ENCODE results near the gene SNX20.

GRCh38 chr16:50719401-50720337 is 38.6 kb upstream of the SNX20 start:
- TF ChIP-seq TEAD4 (IDR thresholded peaks at IDR 0.05), result no peak
- TF ChIP-seq TAF1 (IDR thresholded peaks at IDR 0.05; ENCODE audit: low read depth), result no peak
- TF ChIP-seq REST (IDR thresholded peaks at IDR 0.05; ENCODE audit: low read depth), result no peak
- TF ChIP-seq ZBTB7A (IDR thresholded peaks at IDR 0.05; ENCODE audit: low read depth), result no peak
- TF ChIP-seq YY1 (IDR thresholded peaks at IDR 0.05; ENCODE audit: low read depth), result no peak
- TF ChIP-seq MAX (IDR thresholded peaks at IDR 0.05), result no peak
- TF ChIP-seq TCF12 (IDR thresholded peaks at IDR 0.05; ENCODE audit: low read depth), result no peak
- no peak for TF ChIP-seq EP300 (IDR thresholded peaks at IDR 0.05; ENCODE audit: borderline replicate concordance)
- TF ChIP-seq NFIC (IDR thresholded peaks at IDR 0.05), result no peak
- no peak for TF ChIP-seq CREB1 (IDR thresholded peaks at IDR 0.05; ENCODE audit: low read depth)
- TF ChIP-seq EGR1 (IDR thresholded peaks at IDR 0.05), result no peak
- TF ChIP-seq CEBPB (IDR thresholded peaks at IDR 0.05), result peak; percentile 74
- TF ChIP-seq RAD21 (IDR thresholded peaks at IDR 0.05; ENCODE audit: low read depth), result no peak
